Caki2 (cell line): Measurements from ENCODE around the gene KLK11. TPM values are rescaled to one million over a fixed set of nuclear protein-coding genes. Genes with fewer than 3 reads are reported as not detected.

Experiments used
- DNase-seq: peaks from one replicate; pipeline ENCODE4 v3.0.0-alpha.2; 2015; ENCODE audit warnings: low read depth
- in situ Hi-C: cut with HindIII; loops from 2 replicates; pipeline ENCODE4 v1.10.0; 2016; ENCODE audit warnings: low sequenced_read_pairs, low pct_unique_long_range_greater_than_20kb, mixed read lengths
- total RNA-seq: library from RNA; depleted of rRNA; stranded (reverse); fragments of >200 nt; shearing (Covaris generic); gene quantifications from 2 replicates; pipeline ENCODE4 v1.2.3, GENCODE V29; 2014; ENCODE audit warnings: low replicate concordance

KLK11 gene
- total RNA-seq, 1 experiment from 2014 or later, result not detected

GRCh38 chr19:51031880-51032225, 5.4 kb upstream of the KLK11 start:
- in situ Hi-C loops, result no loop called here
- no peak for DNase-seq

GRCh38 chr19:51031220-51031879, 4.9 kb upstream of the KLK11 start:
- DNase-seq, result no peak
- in situ Hi-C loops, result no loop called here

- in situ Hi-C loops, result no loop called here
- DNase-seq, result no peak
Measured at GRCh38 chr19:51030631-51031030, 4.2 kb upstream of the KLK11 start.

GRCh38 chr19:51029718-51030117, 3.3 kb upstream of the KLK11 start:
- in situ Hi-C loops, result no loop called here
- peak; percentile 32 for DNase-seq

- DNase-seq, result no peak
- in situ Hi-C loops, result no loop called here
Measured at GRCh38 chr19:51027873-51028272, 1.5 kb upstream of the KLK11 start.

GRCh38 chr19:51027126-51027806, 850 bp upstream of the KLK11 start:
- DNase-seq, result no peak
- in situ Hi-C loops, result no loop called here

GRCh38 chr19:51025809-51026553, 435 bp downstream of the KLK11 start:
- no peak for DNase-seq

GRCh38 chr19:51025401-51025800, 1.0 kb downstream of the KLK11 start:
- in situ Hi-C loops, result no loop called here
- DNase-seq, result no peak

More at GRCh38 chr19:51025809-51026553, 435 bp downstream of the KLK11 start:
- in situ Hi-C loops, result no loop called here

GRCh38 chr19:51024924-51025323, 1.5 kb downstream of the KLK11 start:
- no peak for DNase-seq
- in situ Hi-C loops, result no loop called here

GRCh38 chr19:51023946-51024345, 2.5 kb downstream of the KLK11 start:
- in situ Hi-C loops, result no loop called here
- no peak for DNase-seq

- in situ Hi-C loops, result no loop called here
- no peak for DNase-seq
Measured at GRCh38 chr19:51022526-51022925, 3.9 kb downstream of the KLK11 start.

GRCh38 chr19:51020988-51021651, 5.3 kb downstream of the KLK11 start:
- in situ Hi-C loops, result no loop called here
- peak; percentile 64 for DNase-seq

GRCh38 chr19:51019544-51019925, 6.9 kb downstream of the KLK11 start, which contains the start of gene KLK10:
TSS of gene KLK10 (minus strand) at chr19:51019709. CDS start at chr19:51019130, 579 bp downstream.
- DNase-seq, result no peak
- in situ Hi-C loops, result no loop called here

GRCh38 chr19:51018745-51019543, 7.5 kb downstream of the KLK11 start:
- in situ Hi-C loops, result no loop called here

GRCh38 chr19:51016798-51017683, 9.4 kb downstream of the KLK11 start:
- peak; percentile 41 for DNase-seq
- in situ Hi-C loops, result no loop called here

More at GRCh38 chr19:51018745-51019543, 7.5 kb downstream of the KLK11 start:
- DNase-seq, result no peak

- DNase-seq, result no peak
- in situ Hi-C loops, result no loop called here
Measured at GRCh38 chr19:51015691-51016267, 10.6 kb downstream of the KLK11 start.

GRCh38 chr19:51014242-51014641, 12.2 kb downstream of the KLK11 start:
- in situ Hi-C loops, result no loop called here
- no peak for DNase-seq
